Neural cell (in vitro differentiated cells): ENCODE results near the gene KRTAP5-6. TPM values are rescaled to one million over a fixed set of nuclear protein-coding genes. Genes with fewer than 3 reads are reported as not detected.

Experiments
- H2AFZ ChIP-seq: fragments of 200-600, 300-800 bp; sonication (generic), shearing (Covaris generic); 2 replicates; pipeline ENCODE4 v1.6.0; 2014; ENCODE audit warnings: low read depth, mild to moderate bottlenecking, antibody characterized with exemption, low read length, moderate library complexity
- H3F3A ChIP-seq: fragments of 200-600 bp; shearing (Covaris generic); 2 replicates; pipeline ENCODE4 v1.6.1; 2016; ENCODE audit warnings: mild to moderate bottlenecking, moderate library complexity, mixed read lengths, antibody characterized with exemption, low read length; ENCODE audit not compliant: insufficient read depth, poor library complexity, severe bottlenecking
- H3K27ac ChIP-seq: fragments of 200-600, 300-800 bp; sonication (generic), shearing (Covaris generic); 2 replicates; pipeline ENCODE4 v1.5.1; 2014; ENCODE audit warnings: mild to moderate bottlenecking, low read length, moderate library complexity
- H3K27me3 ChIP-seq: fragments of 300-800, 200-600 bp; sonication (generic), shearing (Covaris generic); 2 replicates; pipeline ENCODE4 v1.6.0; 2014; ENCODE audit warnings: mild to moderate bottlenecking, low read depth, low read length, moderate library complexity; ENCODE audit not compliant: insufficient read depth
- H3K36me3 ChIP-seq: fragments of 300-800, 200-600 bp; sonication (generic), shearing (Covaris generic); 2 replicates; pipeline ENCODE4 v1.5.1; 2014; ENCODE audit warnings: mild to moderate bottlenecking, antibody characterized with exemption, low read length, moderate library complexity; ENCODE audit not compliant: insufficient read depth
- H3K4me2 ChIP-seq: fragments of 300-800, 200-600 bp; sonication (generic), shearing (Covaris generic); 2 replicates; pipeline ENCODE4 v1.6.0; 2014; ENCODE audit warnings: mild to moderate bottlenecking, low read length
- H3K4me3 ChIP-seq: fragments of 300-800, 200-600 bp; sonication (generic), shearing (Covaris generic); 2 replicates; pipeline ENCODE4 v1.5.1; 2014; ENCODE audit warnings: mild to moderate bottlenecking, low read length, moderate library complexity
- H3K79me2 ChIP-seq: fragments of 200-600 bp; shearing (Covaris generic); replicated peaks from 2 replicates; pipeline ENCODE4 v1.6.0; 2014; ENCODE audit warnings: mild to moderate bottlenecking, low read length, moderate library complexity; ENCODE audit not compliant: insufficient read depth
- H3K9ac ChIP-seq: fragments of 300-800, 200-600 bp; sonication (generic), shearing (Covaris generic); 2 replicates; pipeline ENCODE4 v1.6.1; 2016; ENCODE audit warnings: mild to moderate bottlenecking, low read length, mixed read lengths
- H3K9me2 ChIP-seq: fragments of 200-600 bp; shearing (Covaris generic); 2 replicates; pipeline ENCODE4 v1.6.1; 2016; ENCODE audit warnings: mild to moderate bottlenecking, low read length, mixed read lengths; ENCODE audit not compliant: insufficient read depth
- H3K9me3 ChIP-seq: fragments of 200-600, 300-800 bp; sonication (generic), shearing (Covaris generic); 2 replicates; pipeline ENCODE4 v1.6.1; 2016; ENCODE audit warnings: mild to moderate bottlenecking, mixed run types, low read length, moderate library complexity, mixed read lengths
- H4K20me1 ChIP-seq: fragments of 200-600 bp; shearing (Covaris generic); 2 replicates; pipeline ENCODE4 v1.6.1; 2016; ENCODE audit warnings: mild to moderate bottlenecking, mixed run types; ENCODE audit not compliant: insufficient read depth
- EP300 ChIP-seq: fragments of 450-650 bp; conservative IDR thresholded peaks from 2 replicates; pipeline ENCODE4 v1.6.1; 2014; ENCODE audit warnings: antibody characterized with exemption, mild to moderate bottlenecking, moderate library complexity; ENCODE audit not compliant: poor library complexity, severe bottlenecking
- EZH2 ChIP-seq: fragments of 200-600, 300-800 bp; shearing (Covaris generic), sonication (generic); IDR thresholded peaks from 2 replicates; pipeline ENCODE4 v1.6.1; 2014; ENCODE audit warnings: antibody characterized with exemption, low read length, borderline replicate concordance, mild to moderate bottlenecking; ENCODE audit not compliant: insufficient read depth, poor library complexity, severe bottlenecking
- MXI1 ChIP-seq: fragments of 450-650 bp; conservative IDR thresholded peaks from 2 replicates; pipeline ENCODE4 v1.6.1; 2014; ENCODE audit warnings: antibody characterized with exemption, mild to moderate bottlenecking; ENCODE audit not compliant: poor library complexity, severe bottlenecking
- POLR2AphosphoS5 ChIP-seq: IDR thresholded peaks from 2 replicates; pipeline ENCODE4 v1.6.1; 2012
- RAD21 ChIP-seq: fragments of 450-650 bp; conservative IDR thresholded peaks from 2 replicates; pipeline ENCODE4 v1.6.1; 2014; ENCODE audit warnings: antibody characterized with exemption, mild to moderate bottlenecking, moderate library complexity
- SMC3 ChIP-seq: fragments of 450-650 bp; conservative IDR thresholded peaks from 2 replicates; pipeline ENCODE4 v1.6.1; 2014; ENCODE audit warnings: antibody characterized with exemption, mild to moderate bottlenecking, moderate library complexity; ENCODE audit not compliant: poor library complexity
- TAF1 ChIP-seq: IDR thresholded peaks from 2 replicates; pipeline ENCODE4 v1.6.1; 2012; ENCODE audit warnings: low read depth
- polyA plus RNA-seq: library from polyadenylated mRNA; depleted of rRNA; stranded (reverse); fragments of >200 nt; gene quantifications from 2 replicates; pipeline ENCODE4 v1.2.3, GENCODE V29; 2014
- TF ChIP-seq, protein P1 (sequence below): fragments of 450-650 bp; IDR thresholded peaks from 2 replicates; pipeline ENCODE4 v1.5.1; 2014; ENCODE audit warnings: antibody characterized with exemption, mild to moderate bottlenecking, moderate library complexity; ENCODE audit not compliant: poor library complexity, severe bottlenecking
- TF ChIP-seq, protein P2 (sequence below): IDR thresholded peaks from 2 replicates; pipeline ENCODE4 v1.6.1; 2012; ENCODE audit warnings: borderline replicate concordance

Gene KRTAP5-6
- polyA plus RNA-seq, 1 donor from 2014 or later, result not detected

DNA sequence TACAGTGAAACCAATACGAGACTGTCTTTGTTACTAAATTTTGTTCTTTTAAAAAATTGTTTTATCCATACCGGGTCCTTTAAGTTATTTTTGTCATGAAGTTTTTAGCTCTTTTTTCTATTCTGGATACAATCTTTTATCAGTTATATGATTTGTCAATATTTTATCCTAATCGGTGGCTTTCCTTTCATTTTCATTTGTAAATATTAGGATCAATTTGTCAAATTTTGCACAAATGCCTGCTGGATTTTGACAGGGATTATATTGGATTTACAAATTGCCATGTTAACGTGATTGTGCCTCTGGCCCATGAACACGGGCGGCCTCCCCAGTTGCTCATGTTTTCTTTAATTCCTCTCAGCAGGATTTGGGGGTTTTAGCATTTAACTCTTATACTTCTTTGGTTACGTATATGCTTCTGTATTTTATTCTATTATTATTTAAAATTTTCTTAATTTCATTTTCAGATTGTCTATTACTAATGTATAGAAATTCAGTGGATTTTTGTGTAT is 20.7 kb upstream of the KRTAP5-6 start (continued):
- no peak for TF ChIP-seq RAD21
- no peak for TF ChIP-seq EZH2

DNA sequence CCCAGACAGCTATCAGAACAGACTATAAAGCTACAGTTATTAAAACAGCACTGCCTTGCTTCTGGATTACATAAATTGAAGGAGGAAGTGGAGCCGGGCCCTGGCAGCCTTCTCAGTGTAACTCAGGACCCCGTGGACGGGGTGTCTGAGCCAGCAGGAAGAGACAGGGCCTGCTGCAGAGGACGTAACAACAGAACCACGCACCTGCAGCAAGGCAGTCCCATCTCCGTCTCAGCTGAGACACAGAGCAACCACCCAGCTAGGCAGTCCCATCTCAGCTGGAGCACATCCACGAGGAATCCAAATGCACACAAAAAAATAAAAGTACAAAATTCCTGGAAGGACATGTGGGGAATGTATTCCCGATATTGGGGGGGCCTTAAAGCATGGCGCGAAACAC is 17.1 kb upstream of the KRTAP5-6 start:
- no peak overlapping the region for H2AFZ ChIP-seq
- H3K9me2 ChIP-seq, result no peaks in the 10 kb centered on the region
- H3K36me3 ChIP-seq, result no peaks in the 10 kb centered on the region
- H4K20me1 ChIP-seq, result no peaks in the 10 kb centered on the region
- H3K9me3 ChIP-seq, result no peaks in the 10 kb centered on the region
- H3K4me2 ChIP-seq, result no peak overlapping the region
- TF ChIP-seq MXI1 (no peak), TAF1 (no peak), EZH2 (no peak), EP300 (no peak), RAD21 (no peak), SMC3 (no peak), POLR2AphosphoS5 (no peak)
- TF ChIP-seq, protein P1, sequence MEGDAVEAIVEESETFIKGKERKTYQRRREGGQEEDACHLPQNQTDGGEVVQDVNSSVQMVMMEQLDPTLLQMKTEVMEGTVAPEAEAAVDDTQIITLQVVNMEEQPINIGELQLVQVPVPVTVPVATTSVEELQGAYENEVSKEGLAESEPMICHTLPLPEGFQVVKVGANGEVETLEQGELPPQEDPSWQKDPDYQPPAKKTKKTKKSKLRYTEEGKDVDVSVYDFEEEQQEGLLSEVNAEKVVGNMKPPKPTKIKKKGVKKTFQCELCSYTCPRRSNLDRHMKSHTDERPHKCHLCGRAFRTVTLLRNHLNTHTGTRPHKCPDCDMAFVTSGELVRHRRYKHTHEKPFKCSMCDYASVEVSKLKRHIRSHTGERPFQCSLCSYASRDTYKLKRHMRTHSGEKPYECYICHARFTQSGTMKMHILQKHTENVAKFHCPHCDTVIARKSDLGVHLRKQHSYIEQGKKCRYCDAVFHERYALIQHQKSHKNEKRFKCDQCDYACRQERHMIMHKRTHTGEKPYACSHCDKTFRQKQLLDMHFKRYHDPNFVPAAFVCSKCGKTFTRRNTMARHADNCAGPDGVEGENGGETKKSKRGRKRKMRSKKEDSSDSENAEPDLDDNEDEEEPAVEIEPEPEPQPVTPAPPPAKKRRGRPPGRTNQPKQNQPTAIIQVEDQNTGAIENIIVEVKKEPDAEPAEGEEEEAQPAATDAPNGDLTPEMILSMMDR, result no peak
- TF ChIP-seq, protein P2, sequence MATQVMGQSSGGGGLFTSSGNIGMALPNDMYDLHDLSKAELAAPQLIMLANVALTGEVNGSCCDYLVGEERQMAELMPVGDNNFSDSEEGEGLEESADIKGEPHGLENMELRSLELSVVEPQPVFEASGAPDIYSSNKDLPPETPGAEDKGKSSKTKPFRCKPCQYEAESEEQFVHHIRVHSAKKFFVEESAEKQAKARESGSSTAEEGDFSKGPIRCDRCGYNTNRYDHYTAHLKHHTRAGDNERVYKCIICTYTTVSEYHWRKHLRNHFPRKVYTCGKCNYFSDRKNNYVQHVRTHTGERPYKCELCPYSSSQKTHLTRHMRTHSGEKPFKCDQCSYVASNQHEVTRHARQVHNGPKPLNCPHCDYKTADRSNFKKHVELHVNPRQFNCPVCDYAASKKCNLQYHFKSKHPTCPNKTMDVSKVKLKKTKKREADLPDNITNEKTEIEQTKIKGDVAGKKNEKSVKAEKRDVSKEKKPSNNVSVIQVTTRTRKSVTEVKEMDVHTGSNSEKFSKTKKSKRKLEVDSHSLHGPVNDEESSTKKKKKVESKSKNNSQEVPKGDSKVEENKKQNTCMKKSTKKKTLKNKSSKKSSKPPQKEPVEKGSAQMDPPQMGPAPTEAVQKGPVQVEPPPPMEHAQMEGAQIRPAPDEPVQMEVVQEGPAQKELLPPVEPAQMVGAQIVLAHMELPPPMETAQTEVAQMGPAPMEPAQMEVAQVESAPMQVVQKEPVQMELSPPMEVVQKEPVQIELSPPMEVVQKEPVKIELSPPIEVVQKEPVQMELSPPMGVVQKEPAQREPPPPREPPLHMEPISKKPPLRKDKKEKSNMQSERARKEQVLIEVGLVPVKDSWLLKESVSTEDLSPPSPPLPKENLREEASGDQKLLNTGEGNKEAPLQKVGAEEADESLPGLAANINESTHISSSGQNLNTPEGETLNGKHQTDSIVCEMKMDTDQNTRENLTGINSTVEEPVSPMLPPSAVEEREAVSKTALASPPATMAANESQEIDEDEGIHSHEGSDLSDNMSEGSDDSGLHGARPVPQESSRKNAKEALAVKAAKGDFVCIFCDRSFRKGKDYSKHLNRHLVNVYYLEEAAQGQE, result no peak
- no peaks in the 10 kb centered on the region for H3F3A ChIP-seq
- H3K79me2 ChIP-seq, result no peaks in the 10 kb centered on the region
- H3K27me3 ChIP-seq, result no peaks in the 10 kb centered on the region
- no peak overlapping the region for H3K4me3 ChIP-seq
- H3K27ac ChIP-seq, result no peak overlapping the region
- H3K9ac ChIP-seq, result no peak overlapping the region

DNA sequence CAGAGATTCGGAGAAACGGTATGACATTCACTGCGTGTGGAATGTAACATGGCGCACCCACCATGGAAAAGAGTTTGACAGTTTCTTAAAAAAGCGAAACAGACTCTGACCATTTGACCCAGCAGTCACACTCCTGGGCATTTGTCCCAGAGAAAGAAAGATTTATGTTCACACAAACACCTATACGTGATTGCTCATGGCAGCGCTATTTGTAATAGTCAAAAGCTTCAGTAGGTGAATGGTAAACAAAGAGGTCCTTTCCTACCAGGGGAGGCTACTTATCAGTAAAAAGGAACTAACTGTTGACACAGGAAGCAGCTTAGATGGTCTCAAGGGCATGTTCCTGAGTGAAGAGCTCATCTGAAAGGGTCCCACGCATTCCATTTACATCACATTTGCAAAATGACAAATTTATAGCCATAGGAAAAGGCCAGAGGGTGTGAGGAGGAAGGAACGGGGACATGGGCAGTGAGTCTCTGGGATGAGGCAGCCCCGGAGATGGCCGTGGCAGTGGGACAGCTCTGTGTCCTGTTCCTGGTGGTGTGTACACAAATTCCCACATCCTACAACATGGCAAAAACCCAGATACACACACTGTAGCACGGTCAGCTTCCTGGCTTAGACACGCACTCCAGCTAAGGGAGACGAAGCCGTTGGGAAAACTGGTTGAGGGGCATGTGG is 14.6 kb upstream of the KRTAP5-6 start:
- Histone ChIP-seq H3K9me3 (no peaks in the 10 kb centered on the region), H3K4me2 (no peak overlapping the region), H2AFZ (no peak overlapping the region), H3K36me3 (no peaks in the 10 kb centered on the region), H3F3A (no peaks in the 10 kb centered on the region), H4K20me1 (no peaks in the 10 kb centered on the region), H3K79me2 (no peaks in the 10 kb centered on the region), H3K9me2 (no peaks in the 10 kb centered on the region), H3K9ac (no peak overlapping the region), H3K4me3 (no peak overlapping the region), H3K27ac (no peak overlapping the region), H3K27me3 (no peaks in the 10 kb centered on the region)
- TF ChIP-seq POLR2AphosphoS5 (no peak), MXI1 (no peak), TAF1 (no peak), RAD21 (no peak), EZH2 (no peak), SMC3 (no peak), EP300 (no peak)
- TF ChIP-seq, protein P2, result no peak
- TF ChIP-seq, protein P1, result no peak
